ENCODE measurements around the gene RCCD1. TPM values are rescaled to one million over a fixed set of nuclear protein-coding genes. Genes with fewer than 3 reads are reported as not detected.

The RCCD1 gene
- total RNA-seq, 1 donor from 2014 or later: 26.4 TPM

GRCh38 chr15:90968434-90968833, 13.8 kb downstream of the RCCD1 start:
- no peaks in the 10 kb centered on the region for H3K27me3 Mint-ChIP-seq (ENCODE audit: insufficient read depth)
- H3K36me3 Mint-ChIP-seq (ENCODE audit: low read depth): peaks cover 48% of the 10 kb centered on the region
- no peak for DNase-seq (ENCODE audit: low spot score)
- intact Hi-C loops (cut with micrococcal nuclease): no loop called here
- no peaks in the 10 kb centered on the region for H3K4me1 Mint-ChIP-seq (ENCODE audit: low read depth)
- H3K27ac Mint-ChIP-seq: no peak overlapping the region
- no peak overlapping the region for H3K4me3 Mint-ChIP-seq
- no peaks in the 10 kb centered on the region for H3K9me3 Mint-ChIP-seq

- no peak overlapping the region for H3K4me3 Mint-ChIP-seq
- no peaks in the 10 kb centered on the region for H3K4me1 Mint-ChIP-seq (ENCODE audit: low read depth)
- intact Hi-C loops (cut with micrococcal nuclease): no loop called here
- no peak overlapping the region for H3K27ac Mint-ChIP-seq
- H3K9me3 Mint-ChIP-seq: no peaks in the 10 kb centered on the region
- peaks cover 48% of the 10 kb centered on the region for H3K36me3 Mint-ChIP-seq (ENCODE audit: low read depth)
- H3K27me3 Mint-ChIP-seq (ENCODE audit: insufficient read depth): no peaks in the 10 kb centered on the region
- no peak for DNase-seq (ENCODE audit: low spot score)
Observed at GRCh38 chr15:90970274-90970673, 15.6 kb downstream of the RCCD1 start.

- H3K27me3 Mint-ChIP-seq (ENCODE audit: insufficient read depth): no peaks in the 10 kb centered on the region
- peaks cover 49% of the 10 kb centered on the region for H3K36me3 Mint-ChIP-seq (ENCODE audit: low read depth)
- no peaks in the 10 kb centered on the region for H3K4me1 Mint-ChIP-seq (ENCODE audit: low read depth)
- no peak overlapping the region for H3K4me3 Mint-ChIP-seq
- H3K9me3 Mint-ChIP-seq: no peaks in the 10 kb centered on the region
- intact Hi-C loops (cut with micrococcal nuclease): no loop called here
- no peak overlapping the region for H3K27ac Mint-ChIP-seq
- DNase-seq (ENCODE audit: low spot score): no peak
Observed at GRCh38 chr15:90972133-90972532, 17.4 kb downstream of the RCCD1 start.

- H3K4me1 Mint-ChIP-seq (ENCODE audit: low read depth): no peaks in the 10 kb centered on the region
- H3K9me3 Mint-ChIP-seq: no peaks in the 10 kb centered on the region
- H3K4me3 Mint-ChIP-seq: no peak overlapping the region
- intact Hi-C loops (cut with micrococcal nuclease): no loop called here
- H3K36me3 Mint-ChIP-seq (ENCODE audit: low read depth): peaks cover 51% of the 10 kb centered on the region
- no peaks in the 10 kb centered on the region for H3K27me3 Mint-ChIP-seq (ENCODE audit: insufficient read depth)
- DNase-seq (ENCODE audit: low spot score): no peak
- no peak overlapping the region for H3K27ac Mint-ChIP-seq
Observed at GRCh38 chr15:90974216-90974615, 19.5 kb downstream of the RCCD1 start.

GRCh38 chr15:90979582-90979981, 24.9 kb downstream of the RCCD1 start:
- H3K27me3 Mint-ChIP-seq (ENCODE audit: insufficient read depth): no peaks in the 10 kb centered on the region
- no peaks in the 10 kb centered on the region for H3K9me3 Mint-ChIP-seq
- peak overlapping the region; percentile 61 for H3K27ac Mint-ChIP-seq
- H3K4me3 Mint-ChIP-seq: no peak overlapping the region
- peaks cover 31% of the 10 kb centered on the region for H3K4me1 Mint-ChIP-seq (ENCODE audit: low read depth)
- H3K36me3 Mint-ChIP-seq (ENCODE audit: low read depth): peaks cover 60% of the 10 kb centered on the region
- DNase-seq (ENCODE audit: low spot score): no peak
- intact Hi-C loops (cut with micrococcal nuclease): no loop called here

GRCh38 chr15:90981681-90982080, 27.0 kb downstream of the RCCD1 start:
- Mint-ChIP-seq H3K9me3 (no peaks in the 10 kb centered on the region), H3K36me3 (ENCODE audit: low read depth) (peaks cover 53% of the 10 kb centered on the region), H3K27ac (peak overlapping the region; percentile 67), H3K4me1 (ENCODE audit: low read depth) (peaks cover 31% of the 10 kb centered on the region), H3K27me3 (ENCODE audit: insufficient read depth) (no peaks in the 10 kb centered on the region), H3K4me3 (no peak overlapping the region)
- intact Hi-C loops (cut with micrococcal nuclease): loop anchor here (1.0 to 2.0 kb wide), 2 partner anchors 11 to 15 kb away; no protein-coding TSS in a partner anchor
- no peak for DNase-seq (ENCODE audit: low spot score)

- Mint-ChIP-seq H3K36me3 (ENCODE audit: low read depth) (peaks cover 51% of the 10 kb centered on the region), H3K27me3 (ENCODE audit: insufficient read depth) (no peaks in the 10 kb centered on the region), H3K4me3 (peak overlapping the region; percentile 17), H3K27ac (peak overlapping the region; percentile 67), H3K4me1 (ENCODE audit: low read depth) (peaks cover 34% of the 10 kb centered on the region), H3K9me3 (no peaks in the 10 kb centered on the region)
- intact Hi-C loops (cut with micrococcal nuclease): loop anchor here (1.0 kb wide), 1 partner anchor 10 kb away; no protein-coding TSS in a partner anchor
- DNase-seq (ENCODE audit: low spot score): no peak
Observed at GRCh38 chr15:90982135-90982534, 27.5 kb downstream of the RCCD1 start.

GRCh38 chr15:90986790-90987507, 32.3 kb downstream of the RCCD1 start:
- DNase-seq (ENCODE audit: low spot score): no peak
- intact Hi-C loops (cut with micrococcal nuclease): no loop called here
- Mint-ChIP-seq H3K27ac (peak overlapping the region; percentile 74), H3K36me3 (ENCODE audit: low read depth) (peaks cover 26% of the 10 kb centered on the region), H3K9me3 (no peaks in the 10 kb centered on the region), H3K4me1 (ENCODE audit: low read depth) (peaks cover 49% of the 10 kb centered on the region), H3K27me3 (ENCODE audit: insufficient read depth) (no peaks in the 10 kb centered on the region), H3K4me3 (no peak overlapping the region)

GRCh38 chr15:90987561-90988141, 33.0 kb downstream of the RCCD1 start:
- intact Hi-C loops (cut with micrococcal nuclease): no loop called here
- DNase-seq (ENCODE audit: low spot score): no peak
- no peaks in the 10 kb centered on the region for H3K27me3 Mint-ChIP-seq (ENCODE audit: insufficient read depth)
- peaks cover 24% of the 10 kb centered on the region for H3K36me3 Mint-ChIP-seq (ENCODE audit: low read depth)
- H3K4me1 Mint-ChIP-seq (ENCODE audit: low read depth): peaks cover 49% of the 10 kb centered on the region
- peak overlapping the region; percentile 20 for H3K27ac Mint-ChIP-seq
- H3K4me3 Mint-ChIP-seq: no peak overlapping the region
- H3K9me3 Mint-ChIP-seq: no peaks in the 10 kb centered on the region

GRCh38 chr15:90988296-90988695, 33.6 kb downstream of the RCCD1 start:
- peak overlapping the region; percentile 59 for H3K27ac Mint-ChIP-seq
- peaks cover 19% of the 10 kb centered on the region for H3K36me3 Mint-ChIP-seq (ENCODE audit: low read depth)
- no peaks in the 10 kb centered on the region for H3K27me3 Mint-ChIP-seq (ENCODE audit: insufficient read depth)
- peaks cover 49% of the 10 kb centered on the region for H3K4me1 Mint-ChIP-seq (ENCODE audit: low read depth)
- no peak for DNase-seq (ENCODE audit: low spot score)
- H3K4me3 Mint-ChIP-seq: peak overlapping the region; percentile 8
- intact Hi-C loops (cut with micrococcal nuclease): no loop called here
- no peaks in the 10 kb centered on the region for H3K9me3 Mint-ChIP-seq

- intact Hi-C loops (cut with micrococcal nuclease): no loop called here
- Mint-ChIP-seq H3K27ac (no peak overlapping the region), H3K36me3 (ENCODE audit: low read depth) (peaks cover 15% of the 10 kb centered on the region), H3K4me3 (no peak overlapping the region), H3K9me3 (no peaks in the 10 kb centered on the region), H3K4me1 (ENCODE audit: low read depth) (peaks cover 47% of the 10 kb centered on the region), H3K27me3 (ENCODE audit: insufficient read depth) (no peaks in the 10 kb centered on the region)
- no peak for DNase-seq (ENCODE audit: low spot score)
Observed at GRCh38 chr15:90989040-90989768, 34.5 kb downstream of the RCCD1 start.

- peaks cover 56% of the 10 kb centered on the region for H3K4me1 Mint-ChIP-seq (ENCODE audit: low read depth)
Observed at GRCh38 chr15:90990446-90990845, 35.8 kb downstream of the RCCD1 start.

More at GRCh38 chr15:90990446-90990845, 35.8 kb downstream of the RCCD1 start:
- no peak overlapping the region for H3K4me3 Mint-ChIP-seq
- H3K27ac Mint-ChIP-seq: no peak overlapping the region
- intact Hi-C loops (cut with micrococcal nuclease): loop anchor here (5.0 to 10.0 kb wide), 2 partner anchors 723 to 864 kb away; partner anchors contain the start of genes NGRN and SLCO3A1
- no peaks in the 10 kb centered on the region for H3K27me3 Mint-ChIP-seq (ENCODE audit: insufficient read depth)
- peaks cover 14% of the 10 kb centered on the region for H3K36me3 Mint-ChIP-seq (ENCODE audit: low read depth)
- no peaks in the 10 kb centered on the region for H3K9me3 Mint-ChIP-seq
- no peak for DNase-seq (ENCODE audit: low spot score)
